HEK293 (cell line): ENCODE measurements around the gene DNAJB11.

ENCODE experiments used
- CTCF ChIA-PET: fragments of 350-600 bp; formaldehyde crosslinking; extraction: SDS; loops from one replicate; lab custom pipeline; 2021; ENCODE audit warnings: antibody characterized with exemption; lab: Yijun Ruan, JAX
- POLR2A ChIA-PET: fragments of 300-600 bp; formaldehyde crosslinking; extraction: SDS; loops from one replicate; lab custom pipeline; 2020; ENCODE audit warnings: antibody characterized with exemption, inconsistent platforms; lab: Yijun Ruan, JAX
- H3K27ac ChIP-seq: fragments of 200-500 bp; sonication (Bioruptor generic); 2 replicates; pipeline ENCODE4 v1.5.1; 2014; ENCODE audit warnings: low read depth, low read length, control low read depth, inconsistent platforms; ENCODE audit errors: extremely low read depth
- H3K36me3 ChIP-seq, 2 experiments: fragments of 200-500 bp in 1 of 2; sonication (Bioruptor generic) in 1 of 2; 1 replicate in 1 of 2; 2 replicates in 1 of 2; pipeline ENCODE4 v1.5.1; 2014 to 2017; ENCODE audit warnings: inconsistent platforms in 2 of 2, low read length in 2 of 2; ENCODE audit not compliant: control insufficient read depth in 2 of 2, insufficient read depth in 1 of 2
- H3K4me1 ChIP-seq: fragments of 200-500 bp; sonication (Bioruptor generic); 2 replicates; pipeline ENCODE4 v1.5.1; 2014; ENCODE audit warnings: mild to moderate bottlenecking, low read length, inconsistent platforms; ENCODE audit not compliant: control insufficient read depth, insufficient read depth
- H3K4me3 ChIP-seq: 2 replicates; pipeline ENCODE4 v1.5.1; 2011; ENCODE audit warnings: low read depth, mild to moderate bottlenecking, control low read depth, low read length, moderate library complexity
- H3K9me3 ChIP-seq: fragments of 200-500 bp; sonication (Bioruptor generic); 2 replicates; pipeline ENCODE4 v1.5.1; 2014; ENCODE audit warnings: low read depth, low read length, inconsistent platforms; ENCODE audit not compliant: control insufficient read depth, insufficient read depth
- GFI1B ChIP-seq: fragments of 450-650 bp; formaldehyde crosslinking; IDR thresholded peaks from 2 replicates; pipeline ENCODE4 v1.5.1; 2016; ENCODE audit warnings: missing biosample characterization, missing genetic modification characterization
- SCRT1 ChIP-seq: fragments of 450-650 bp; formaldehyde crosslinking; IDR thresholded peaks from 2 replicates; pipeline ENCODE4 v1.5.1; 2016; ENCODE audit warnings: missing biosample characterization, missing genetic modification characterization, borderline replicate concordance
- TCF7L2 ChIP-seq: IDR thresholded peaks from 2 replicates; pipeline ENCODE4 v1.6.1; 2011; ENCODE audit warnings: low read depth, mild to moderate bottlenecking, inconsistent platforms, low read length, moderate library complexity, borderline replicate concordance
- ZBTB7A ChIP-seq: fragments of 450-650 bp; formaldehyde crosslinking; IDR thresholded peaks from 2 replicates; pipeline ENCODE4 v1.5.1; 2016; ENCODE audit warnings: low read depth, missing biosample characterization, missing genetic modification characterization
- ZIC2 ChIP-seq: fragments of 450-650 bp; formaldehyde crosslinking; IDR thresholded peaks from 2 replicates; pipeline ENCODE4 v1.5.1; 2016; ENCODE audit warnings: missing biosample characterization, missing genetic modification characterization
- ZNF184 ChIP-seq: fragments of 450-650 bp; IDR thresholded peaks from 2 replicates; pipeline ENCODE4 v1.5.1; 2018; ENCODE audit warnings: missing biosample characterization, mild to moderate bottlenecking, missing genetic modification characterization
- ZNF274 ChIP-seq, 2 experiments: fragments of 200-500 bp in 1 of 2; fragments of 450-650 bp in 1 of 2; sonication (Bioruptor generic) in 1 of 2; formaldehyde crosslinking in 1 of 2; IDR thresholded peaks; 2 replicates each; pipeline versions ENCODE4 v1.5.1 to v1.6.1; 2014 to 2016; ENCODE audit warnings: borderline replicate concordance in 1 of 2, inconsistent platforms in 1 of 2, low read length in 1 of 2, missing biosample characterization in 1 of 2, missing genetic modification characterization in 1 of 2
- ZNF311 ChIP-seq: fragments of 450-650 bp; formaldehyde crosslinking; IDR thresholded peaks from 2 replicates; pipeline ENCODE4 v1.5.1; 2017; ENCODE audit warnings: missing biosample characterization, missing genetic modification characterization, borderline replicate concordance
- ZNF521 ChIP-seq: fragments of 450-650 bp; formaldehyde crosslinking; IDR thresholded peaks from 2 replicates; pipeline ENCODE4 v1.5.1; 2017; ENCODE audit warnings: missing biosample characterization, mild to moderate bottlenecking, missing genetic modification characterization
- ZNF548 ChIP-seq: fragments of 450-650 bp; formaldehyde crosslinking; IDR thresholded peaks from 2 replicates; pipeline ENCODE4 v1.5.1; 2016; ENCODE audit warnings: missing biosample characterization, missing genetic modification characterization
- ZNF623 ChIP-seq: fragments of 450-650 bp; formaldehyde crosslinking; IDR thresholded peaks from 2 replicates; pipeline ENCODE4 v1.5.1; 2016; ENCODE audit warnings: missing biosample characterization, missing genetic modification characterization
- ZNF76 ChIP-seq: fragments of 450-650 bp; formaldehyde crosslinking; IDR thresholded peaks from 2 replicates; pipeline ENCODE4; 2016; ENCODE audit warnings: low read depth, missing biosample characterization, missing genetic modification characterization, borderline replicate concordance
- TF ChIP-seq, protein P1 (sequence below): sonication (generic); formaldehyde crosslinking; IDR thresholded peaks from 2 replicates; pipeline ENCODE4 v1.8.1; 2022; ENCODE audit warnings: mild to moderate bottlenecking, moderate library complexity, missing genetic modification reagents
- TF ChIP-seq, protein P2 (sequence below): fragments of 450-650 bp; formaldehyde crosslinking; IDR thresholded peaks from 2 replicates; pipeline ENCODE4 v1.5.1; 2016; ENCODE audit warnings: missing biosample characterization, missing genetic modification characterization
- TF ChIP-seq, protein P3 (sequence below): fragments of 450-650 bp; formaldehyde crosslinking; IDR thresholded peaks from 2 replicates; pipeline ENCODE4 v1.5.1; 2016; ENCODE audit warnings: missing biosample characterization, missing genetic modification characterization
- TF ChIP-seq, protein P4 (sequence below): fragments of 450-650 bp; formaldehyde crosslinking; IDR thresholded peaks from 2 replicates; pipeline ENCODE4 v1.5.1; 2016; ENCODE audit warnings: missing biosample characterization, missing genetic modification characterization
- TF ChIP-seq, protein P5 (sequence below): fragments of 450-650 bp; IDR thresholded peaks from 2 replicates; pipeline ENCODE4 v1.5.1; 2018; ENCODE audit warnings: missing biosample characterization, missing genetic modification characterization
- TF ChIP-seq, protein P6 (sequence below): fragments of 450-650 bp; formaldehyde crosslinking; IDR thresholded peaks from 2 replicates; pipeline ENCODE4 v1.5.1; 2016; ENCODE audit warnings: missing biosample characterization, missing genetic modification characterization

DNAJB11 gene

DNA sequence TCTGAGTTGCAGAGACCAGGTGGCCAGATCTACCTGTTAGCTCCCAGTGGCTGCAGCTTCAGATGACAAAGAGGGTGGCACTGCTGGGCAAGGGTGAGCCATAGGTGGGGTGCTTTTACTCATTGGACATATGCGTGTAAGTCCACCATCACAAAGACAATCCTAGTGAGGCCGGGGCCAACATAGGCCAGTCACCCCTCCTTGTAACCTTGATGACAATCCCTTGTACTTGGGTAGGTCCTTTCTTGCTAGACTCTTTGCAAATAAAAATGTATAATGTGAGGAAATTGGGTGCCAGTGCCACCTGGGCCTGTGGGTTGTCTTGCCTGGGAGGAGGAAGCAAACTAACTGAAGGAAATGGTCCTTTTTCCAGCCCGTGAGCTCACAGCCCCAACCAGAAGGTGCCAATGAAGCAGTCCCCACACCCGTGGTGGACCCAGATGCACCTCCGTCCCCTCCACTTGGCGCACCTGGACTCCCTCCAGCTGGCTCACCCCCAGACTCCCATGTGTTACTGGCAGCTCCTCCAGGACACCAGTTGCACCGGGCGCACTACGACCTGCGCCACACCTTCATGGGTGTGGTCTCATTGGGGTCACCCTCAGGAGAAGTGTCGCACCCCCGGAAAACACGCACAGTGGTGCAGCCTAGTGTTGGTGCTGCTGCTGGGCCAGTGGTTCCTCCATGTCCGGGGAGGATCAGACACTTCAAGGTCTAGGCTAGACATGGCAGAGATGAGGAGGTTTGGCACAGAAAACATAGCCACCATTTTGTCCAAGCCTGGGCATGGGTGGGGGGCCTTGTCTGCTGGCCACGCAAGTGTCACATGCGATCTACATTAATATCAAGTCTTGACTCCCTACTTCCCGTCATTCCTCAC lies 49.9 kb downstream of the DNAJB11 start:
- no peak overlapping the region for H3K27ac ChIP-seq
- H3K4me1 ChIP-seq: no peaks in the 10 kb centered on the region
- H3K4me3 ChIP-seq: no peak overlapping the region
- POLR2A ChIA-PET: no interaction called here
- CTCF ChIA-PET: interaction anchor here (0.6 to 0.8 kb wide), 2 partner anchors 9 to 637 kb away, joined by 4 read pairs; no protein-coding TSS in a partner anchor
- TF ChIP-seq ZNF274 (IDR thresholded peaks at IDR 0.05; ENCODE audit: low read length): no peak
- TF ChIP-seq ZNF274 (tag by site-specific recombination; IDR thresholded peaks at IDR 0.05; ENCODE audit: borderline replicate concordance): no peak
- no peak for TF ChIP-seq ZNF548 (tag by site-specific recombination)
- TF ChIP-seq, protein P1, sequence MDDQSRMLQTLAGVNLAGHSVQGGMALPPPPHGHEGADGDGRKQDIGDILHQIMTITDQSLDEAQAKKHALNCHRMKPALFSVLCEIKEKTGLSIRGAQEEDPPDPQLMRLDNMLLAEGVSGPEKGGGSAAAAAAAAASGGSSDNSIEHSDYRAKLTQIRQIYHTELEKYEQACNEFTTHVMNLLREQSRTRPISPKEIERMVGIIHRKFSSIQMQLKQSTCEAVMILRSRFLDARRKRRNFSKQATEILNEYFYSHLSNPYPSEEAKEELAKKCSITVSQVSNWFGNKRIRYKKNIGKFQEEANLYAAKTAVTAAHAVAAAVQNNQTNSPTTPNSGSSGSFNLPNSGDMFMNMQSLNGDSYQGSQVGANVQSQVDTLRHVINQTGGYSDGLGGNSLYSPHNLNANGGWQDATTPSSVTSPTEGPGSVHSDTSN (CRISPR knock-in tag): no peak
- TF ChIP-seq, protein P2, sequence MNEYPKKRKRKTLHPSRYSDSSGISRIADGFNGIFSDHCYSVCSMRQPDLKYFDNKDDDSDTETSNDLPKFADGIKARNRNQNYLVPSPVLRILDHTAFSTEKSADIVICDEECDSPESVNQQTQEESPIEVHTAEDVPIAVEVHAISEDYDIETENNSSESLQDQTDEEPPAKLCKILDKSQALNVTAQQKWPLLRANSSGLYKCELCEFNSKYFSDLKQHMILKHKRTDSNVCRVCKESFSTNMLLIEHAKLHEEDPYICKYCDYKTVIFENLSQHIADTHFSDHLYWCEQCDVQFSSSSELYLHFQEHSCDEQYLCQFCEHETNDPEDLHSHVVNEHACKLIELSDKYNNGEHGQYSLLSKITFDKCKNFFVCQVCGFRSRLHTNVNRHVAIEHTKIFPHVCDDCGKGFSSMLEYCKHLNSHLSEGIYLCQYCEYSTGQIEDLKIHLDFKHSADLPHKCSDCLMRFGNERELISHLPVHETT: no peak
- TF ChIP-seq, protein P3, sequence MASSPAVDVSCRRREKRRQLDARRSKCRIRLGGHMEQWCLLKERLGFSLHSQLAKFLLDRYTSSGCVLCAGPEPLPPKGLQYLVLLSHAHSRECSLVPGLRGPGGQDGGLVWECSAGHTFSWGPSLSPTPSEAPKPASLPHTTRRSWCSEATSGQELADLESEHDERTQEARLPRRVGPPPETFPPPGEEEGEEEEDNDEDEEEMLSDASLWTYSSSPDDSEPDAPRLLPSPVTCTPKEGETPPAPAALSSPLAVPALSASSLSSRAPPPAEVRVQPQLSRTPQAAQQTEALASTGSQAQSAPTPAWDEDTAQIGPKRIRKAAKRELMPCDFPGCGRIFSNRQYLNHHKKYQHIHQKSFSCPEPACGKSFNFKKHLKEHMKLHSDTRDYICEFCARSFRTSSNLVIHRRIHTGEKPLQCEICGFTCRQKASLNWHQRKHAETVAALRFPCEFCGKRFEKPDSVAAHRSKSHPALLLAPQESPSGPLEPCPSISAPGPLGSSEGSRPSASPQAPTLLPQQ (tag by site-specific recombination): no peak
- TF ChIP-seq, protein P4, sequence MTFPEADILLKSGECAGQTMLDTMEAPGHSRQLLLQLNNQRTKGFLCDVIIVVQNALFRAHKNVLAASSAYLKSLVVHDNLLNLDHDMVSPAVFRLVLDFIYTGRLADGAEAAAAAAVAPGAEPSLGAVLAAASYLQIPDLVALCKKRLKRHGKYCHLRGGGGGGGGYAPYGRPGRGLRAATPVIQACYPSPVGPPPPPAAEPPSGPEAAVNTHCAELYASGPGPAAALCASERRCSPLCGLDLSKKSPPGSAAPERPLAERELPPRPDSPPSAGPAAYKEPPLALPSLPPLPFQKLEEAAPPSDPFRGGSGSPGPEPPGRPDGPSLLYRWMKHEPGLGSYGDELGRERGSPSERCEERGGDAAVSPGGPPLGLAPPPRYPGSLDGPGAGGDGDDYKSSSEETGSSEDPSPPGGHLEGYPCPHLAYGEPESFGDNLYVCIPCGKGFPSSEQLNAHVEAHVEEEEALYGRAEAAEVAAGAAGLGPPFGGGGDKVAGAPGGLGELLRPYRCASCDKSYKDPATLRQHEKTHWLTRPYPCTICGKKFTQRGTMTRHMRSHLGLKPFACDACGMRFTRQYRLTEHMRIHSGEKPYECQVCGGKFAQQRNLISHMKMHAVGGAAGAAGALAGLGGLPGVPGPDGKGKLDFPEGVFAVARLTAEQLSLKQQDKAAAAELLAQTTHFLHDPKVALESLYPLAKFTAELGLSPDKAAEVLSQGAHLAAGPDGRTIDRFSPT: no peak
- TF ChIP-seq TCF7L2: no peak
- TF ChIP-seq, protein P5, sequence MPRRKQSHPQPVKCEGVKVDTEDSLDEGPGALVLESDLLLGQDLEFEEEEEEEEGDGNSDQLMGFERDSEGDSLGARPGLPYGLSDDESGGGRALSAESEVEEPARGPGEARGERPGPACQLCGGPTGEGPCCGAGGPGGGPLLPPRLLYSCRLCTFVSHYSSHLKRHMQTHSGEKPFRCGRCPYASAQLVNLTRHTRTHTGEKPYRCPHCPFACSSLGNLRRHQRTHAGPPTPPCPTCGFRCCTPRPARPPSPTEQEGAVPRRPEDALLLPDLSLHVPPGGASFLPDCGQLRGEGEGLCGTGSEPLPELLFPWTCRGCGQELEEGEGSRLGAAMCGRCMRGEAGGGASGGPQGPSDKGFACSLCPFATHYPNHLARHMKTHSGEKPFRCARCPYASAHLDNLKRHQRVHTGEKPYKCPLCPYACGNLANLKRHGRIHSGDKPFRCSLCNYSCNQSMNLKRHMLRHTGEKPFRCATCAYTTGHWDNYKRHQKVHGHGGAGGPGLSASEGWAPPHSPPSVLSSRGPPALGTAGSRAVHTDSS: no peak
- TF ChIP-seq, all 188 proteins: peak for 0
- H3K9me3 ChIP-seq: no peaks in the 10 kb centered on the region
- no peaks in the 10 kb centered on the region for H3K36me3 ChIP-seq

DNA sequence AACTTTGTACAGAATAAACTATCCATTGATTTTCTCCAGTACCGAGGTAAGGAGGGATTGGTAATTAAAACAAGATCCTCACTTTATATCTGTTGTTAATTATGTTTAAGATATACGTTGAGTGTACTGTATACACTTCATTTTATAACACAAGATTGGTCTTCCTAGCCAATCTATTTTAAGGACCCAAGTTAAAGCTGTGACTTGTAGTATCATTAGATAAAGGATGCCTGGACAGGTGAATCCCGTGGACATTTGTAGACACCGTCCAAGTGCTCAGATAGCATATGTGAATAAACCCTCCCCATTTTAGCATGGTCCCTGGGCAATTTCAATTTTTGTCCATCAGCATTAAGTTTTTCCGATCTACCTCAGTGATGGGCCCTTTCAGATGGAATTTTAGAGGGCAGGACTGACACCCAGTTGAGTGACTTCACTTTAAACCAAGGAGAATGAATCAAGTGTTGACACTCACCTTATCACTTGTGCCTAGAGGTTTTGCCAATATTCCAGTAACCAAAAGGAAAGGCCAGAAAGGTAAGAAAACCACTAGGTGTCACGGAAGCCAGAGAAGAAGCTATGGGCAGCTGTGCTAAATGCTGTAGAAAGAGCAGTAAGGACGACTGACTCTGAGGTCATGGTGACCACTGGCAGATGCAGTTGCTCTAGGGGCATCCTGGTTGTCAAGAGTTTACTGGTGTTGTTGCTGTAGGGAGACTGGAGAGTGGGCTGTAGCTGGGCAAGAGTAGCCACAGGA lies 51.6 kb downstream of the DNAJB11 start:
- Histone ChIP-seq H3K4me3 (no peak overlapping the region), H3K4me1 (no peaks in the 10 kb centered on the region), H3K36me3 (no peaks in the 10 kb centered on the region), H3K27ac (no peak overlapping the region), H3K9me3 (no peaks in the 10 kb centered on the region)
- no peak for TF ChIP-seq ZNF76 (tag by site-specific recombination)
- no peak for TF ChIP-seq SCRT1 (tag by site-specific recombination)
- no peak for TF ChIP-seq ZNF184
- TF ChIP-seq GFI1B (tag by site-specific recombination): no peak
- TF ChIP-seq ZIC2: no peak
- TF ChIP-seq, protein P6, sequence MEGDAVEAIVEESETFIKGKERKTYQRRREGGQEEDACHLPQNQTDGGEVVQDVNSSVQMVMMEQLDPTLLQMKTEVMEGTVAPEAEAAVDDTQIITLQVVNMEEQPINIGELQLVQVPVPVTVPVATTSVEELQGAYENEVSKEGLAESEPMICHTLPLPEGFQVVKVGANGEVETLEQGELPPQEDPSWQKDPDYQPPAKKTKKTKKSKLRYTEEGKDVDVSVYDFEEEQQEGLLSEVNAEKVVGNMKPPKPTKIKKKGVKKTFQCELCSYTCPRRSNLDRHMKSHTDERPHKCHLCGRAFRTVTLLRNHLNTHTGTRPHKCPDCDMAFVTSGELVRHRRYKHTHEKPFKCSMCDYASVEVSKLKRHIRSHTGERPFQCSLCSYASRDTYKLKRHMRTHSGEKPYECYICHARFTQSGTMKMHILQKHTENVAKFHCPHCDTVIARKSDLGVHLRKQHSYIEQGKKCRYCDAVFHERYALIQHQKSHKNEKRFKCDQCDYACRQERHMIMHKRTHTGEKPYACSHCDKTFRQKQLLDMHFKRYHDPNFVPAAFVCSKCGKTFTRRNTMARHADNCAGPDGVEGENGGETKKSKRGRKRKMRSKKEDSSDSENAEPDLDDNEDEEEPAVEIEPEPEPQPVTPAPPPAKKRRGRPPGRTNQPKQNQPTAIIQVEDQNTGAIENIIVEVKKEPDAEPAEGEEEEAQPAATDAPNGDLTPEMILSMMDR (tag by site-specific recombination): no peak
- TF ChIP-seq ZNF521 (tag by site-specific recombination): no peak
- no peak for TF ChIP-seq ZBTB7A (tag by site-specific recombination)
- no peak for TF ChIP-seq TCF7L2
- no peak for TF ChIP-seq ZNF311
- TF ChIP-seq ZNF623 (tag by site-specific recombination): no peak
- ChIA-PET POLR2A (no interaction called here), CTCF (interaction anchor here (0.6 to 2.9 kb wide), 2 partner anchors 8 to 522 kb away, joined by 3 to 17 read pairs; no protein-coding TSS in a partner anchor)
